ENCODE measurements around the gene MT1G.
A peak's percentile ranks its signal among the peaks of the same experiment; 100 is the strongest.

The MT1G gene

GRCh38 chr16:56657555-56658326, 10.1 kb downstream of the MT1G start, which contains the start of gene MT1F:
TSS of gene MT1F (plus strand) at chr16:56657959. CDS start at chr16:56658059, 100 bp downstream.
- Histone ChIP-seq H3K9me3 (ENCODE audit: control insufficient read depth in 1 of 2, low read length in 2 of 2) (no peaks in the 10 kb centered on the region), H3K27me3 (ENCODE audit: low read depth, low read length) (peaks cover 21% of the 10 kb centered on the region), H3K36me3 (ENCODE audit: control insufficient read depth in 1 of 2, insufficient read depth in 2 of 2, low read length in 2 of 2) (no peaks in the 10 kb centered on the region), H3K27ac (ENCODE audit: low read length) (peak within 1 kb of the TSS; percentile 82), H3K4me3 (ENCODE audit: low read depth in 1 of 2, low read length in 2 of 2) (peak within 1 kb of the TSS; percentile 56 to 76), H3K4me1 (ENCODE audit: control insufficient read depth in 1 of 2, insufficient read depth in 2 of 2, low read length in 2 of 2) (peaks cover 0 to 9% of the 10 kb centered on the region in 2 donors)

GRCh38 chr16:56653218-56653617, 14.6 kb downstream of the MT1G start:
- Histone ChIP-seq H3K27me3 (ENCODE audit: low read depth, low read length) (peaks cover 2% of the 10 kb centered on the region), H3K27ac (ENCODE audit: low read length) (no peak overlapping the region), H3K4me3 (ENCODE audit: low read depth in 1 of 2, low read length in 2 of 2) (no peak overlapping the region), H3K36me3 (ENCODE audit: control insufficient read depth in 1 of 2, insufficient read depth in 2 of 2, low read length in 2 of 2) (no peaks in the 10 kb centered on the region), H3K4me1 (ENCODE audit: control insufficient read depth in 1 of 2, insufficient read depth in 2 of 2, low read length in 2 of 2) (peaks cover 0 to 8% of the 10 kb centered on the region in 2 donors), H3K9me3 (ENCODE audit: control insufficient read depth in 1 of 2, low read length in 2 of 2) (no peaks in the 10 kb centered on the region)

- Histone ChIP-seq H3K27me3 (ENCODE audit: low read depth, low read length) (no peaks in the 10 kb centered on the region), H3K36me3 (ENCODE audit: control insufficient read depth in 1 of 2, insufficient read depth in 2 of 2, low read length in 2 of 2) (no peaks in the 10 kb centered on the region), H3K27ac (ENCODE audit: low read length) (no peak overlapping the region), H3K4me1 (ENCODE audit: control insufficient read depth in 1 of 2, insufficient read depth in 2 of 2, low read length in 2 of 2) (peaks cover 0 to 5% of the 10 kb centered on the region in 2 donors), H3K4me3 (ENCODE audit: low read depth in 1 of 2, low read length in 2 of 2) (no peak overlapping the region), H3K9me3 (ENCODE audit: control insufficient read depth in 1 of 2, low read length in 2 of 2) (no peaks in the 10 kb centered on the region)
Observed at GRCh38 chr16:56652600-56652999, 15.3 kb downstream of the MT1G start.

GRCh38 chr16:56651586-56651985, 16.3 kb downstream of the MT1G start, which contains the start of gene MT1B:
TSS of gene MT1B (plus strand) at chr16:56651886. CDS start at chr16:56651954, 68 bp downstream.
- H3K9me3 ChIP-seq (ENCODE audit: control insufficient read depth in 1 of 2, low read length in 2 of 2), result no peaks in the 10 kb centered on the region
- no peak within 1 kb of the TSS for H3K4me3 ChIP-seq (ENCODE audit: low read depth in 1 of 2, low read length in 2 of 2)
- H3K4me1 ChIP-seq (ENCODE audit: control insufficient read depth in 1 of 2, insufficient read depth in 2 of 2, low read length in 2 of 2), result no peaks in the 10 kb centered on the region
- H3K27me3 ChIP-seq (ENCODE audit: low read depth, low read length), result no peaks in the 10 kb centered on the region
- no peak within 1 kb of the TSS for H3K27ac ChIP-seq (ENCODE audit: low read length)
- no peaks in the 10 kb centered on the region for H3K36me3 ChIP-seq (ENCODE audit: control insufficient read depth in 1 of 2, insufficient read depth in 2 of 2, low read length in 2 of 2)

GRCh38 chr16:56649820-56650219, 18.0 kb downstream of the MT1G start:
- Histone ChIP-seq H3K4me1 (ENCODE audit: control insufficient read depth in 1 of 2, insufficient read depth in 2 of 2, low read length in 2 of 2) (no peaks in the 10 kb centered on the region), H3K36me3 (ENCODE audit: control insufficient read depth in 1 of 2, insufficient read depth in 2 of 2, low read length in 2 of 2) (no peaks in the 10 kb centered on the region), H3K4me3 (ENCODE audit: low read depth in 1 of 2, low read length in 2 of 2) (no peak overlapping the region), H3K9me3 (ENCODE audit: control insufficient read depth in 1 of 2, low read length in 2 of 2) (no peaks in the 10 kb centered on the region), H3K27me3 (ENCODE audit: low read depth, low read length) (no peaks in the 10 kb centered on the region), H3K27ac (ENCODE audit: low read length) (no peak overlapping the region)

- Histone ChIP-seq H3K4me3 (ENCODE audit: low read depth in 1 of 2, low read length in 2 of 2) (no peak overlapping the region), H3K27me3 (ENCODE audit: low read depth, low read length) (no peaks in the 10 kb centered on the region), H3K27ac (ENCODE audit: low read length) (no peak overlapping the region), H3K36me3 (ENCODE audit: control insufficient read depth in 1 of 2, insufficient read depth in 2 of 2, low read length in 2 of 2) (no peaks in the 10 kb centered on the region), H3K4me1 (ENCODE audit: control insufficient read depth in 1 of 2, insufficient read depth in 2 of 2, low read length in 2 of 2) (no peaks in the 10 kb centered on the region), H3K9me3 (ENCODE audit: control insufficient read depth in 1 of 2, low read length in 2 of 2) (no peaks in the 10 kb centered on the region)
Observed at GRCh38 chr16:56649271-56649670, 18.6 kb downstream of the MT1G start.

- no peak overlapping the region for H3K4me3 ChIP-seq (ENCODE audit: low read depth in 1 of 2, low read length in 2 of 2)
Observed at GRCh38 chr16:56647641-56648431, 20.0 kb downstream of the MT1G start.

GRCh38 chr16:56645838-56646237, 22.0 kb downstream of the MT1G start:
- Histone ChIP-seq H3K4me3 (ENCODE audit: low read depth in 1 of 2, low read length in 2 of 2) (no peak overlapping the region), H3K36me3 (ENCODE audit: control insufficient read depth in 1 of 2, insufficient read depth in 2 of 2, low read length in 2 of 2) (no peaks in the 10 kb centered on the region), H3K27ac (ENCODE audit: low read length) (no peak overlapping the region), H3K4me1 (ENCODE audit: control insufficient read depth in 1 of 2, insufficient read depth in 2 of 2, low read length in 2 of 2) (peaks cover 4 to 12% of the 10 kb centered on the region in 2 donors), H3K9me3 (ENCODE audit: control insufficient read depth in 1 of 2, low read length in 2 of 2) (no peaks in the 10 kb centered on the region), H3K27me3 (ENCODE audit: low read depth, low read length) (no peaks in the 10 kb centered on the region)

More at GRCh38 chr16:56647641-56648431, 20.0 kb downstream of the MT1G start:
- Histone ChIP-seq H3K9me3 (ENCODE audit: control insufficient read depth in 1 of 2, low read length in 2 of 2) (no peaks in the 10 kb centered on the region), H3K4me1 (ENCODE audit: control insufficient read depth in 1 of 2, insufficient read depth in 2 of 2, low read length in 2 of 2) (peaks cover 4 to 12% of the 10 kb centered on the region in 2 donors), H3K27me3 (ENCODE audit: low read depth, low read length) (no peaks in the 10 kb centered on the region), H3K27ac (ENCODE audit: low read length) (no peak overlapping the region), H3K36me3 (ENCODE audit: control insufficient read depth in 1 of 2, insufficient read depth in 2 of 2, low read length in 2 of 2) (no peaks in the 10 kb centered on the region)

GRCh38 chr16:56645311-56645710, 22.6 kb downstream of the MT1G start:
- H3K27ac ChIP-seq (ENCODE audit: low read length), result no peak overlapping the region
- H3K27me3 ChIP-seq (ENCODE audit: low read depth, low read length), result no peaks in the 10 kb centered on the region
- H3K4me1 ChIP-seq (ENCODE audit: control insufficient read depth in 1 of 2, insufficient read depth in 2 of 2, low read length in 2 of 2), result peaks cover 4 to 12% of the 10 kb centered on the region in 2 donors
- H3K4me3 ChIP-seq (ENCODE audit: low read depth in 1 of 2, low read length in 2 of 2), result no peak overlapping the region
- no peaks in the 10 kb centered on the region for H3K36me3 ChIP-seq (ENCODE audit: control insufficient read depth in 1 of 2, insufficient read depth in 2 of 2, low read length in 2 of 2)
- H3K9me3 ChIP-seq (ENCODE audit: control insufficient read depth in 1 of 2, low read length in 2 of 2), result no peaks in the 10 kb centered on the region

GRCh38 chr16:56643833-56644232, 24.0 kb downstream of the MT1G start:
- Histone ChIP-seq H3K9me3 (ENCODE audit: control insufficient read depth in 1 of 2, low read length in 2 of 2) (no peaks in the 10 kb centered on the region), H3K27me3 (ENCODE audit: low read depth, low read length) (peaks cover 2% of the 10 kb centered on the region), H3K4me3 (ENCODE audit: low read depth in 1 of 2, low read length in 2 of 2) (peak overlapping the region; percentile 18 to 55), H3K27ac (ENCODE audit: low read length) (no peak overlapping the region), H3K36me3 (ENCODE audit: control insufficient read depth in 1 of 2, insufficient read depth in 2 of 2, low read length in 2 of 2) (no peaks in the 10 kb centered on the region), H3K4me1 (ENCODE audit: control insufficient read depth in 1 of 2, insufficient read depth in 2 of 2, low read length in 2 of 2) (peaks cover 5 to 12% of the 10 kb centered on the region in 2 donors)

- H3K4me3 ChIP-seq (ENCODE audit: low read depth in 1 of 2, low read length in 2 of 2), result peak overlapping the region; percentile 18 to 55
- peaks cover 8% of the 10 kb centered on the region for H3K27me3 ChIP-seq (ENCODE audit: low read depth, low read length)
Observed at GRCh38 chr16:56643080-56643778, 24.6 kb downstream of the MT1G start.

More at GRCh38 chr16:56643080-56643778, 24.6 kb downstream of the MT1G start:
- peaks cover 9 to 18% of the 10 kb centered on the region in 2 donors for H3K4me1 ChIP-seq (ENCODE audit: control insufficient read depth in 1 of 2, insufficient read depth in 2 of 2, low read length in 2 of 2)
- H3K9me3 ChIP-seq (ENCODE audit: control insufficient read depth in 1 of 2, low read length in 2 of 2), result no peaks in the 10 kb centered on the region
- H3K27ac ChIP-seq (ENCODE audit: low read length), result no peak overlapping the region
- no peaks in the 10 kb centered on the region for H3K36me3 ChIP-seq (ENCODE audit: control insufficient read depth in 1 of 2, insufficient read depth in 2 of 2, low read length in 2 of 2)
